PC-3 (cell line): ENCODE results near the gene CHD1. TPM values are rescaled to one million over a fixed set of nuclear protein-coding genes. Genes with fewer than 3 reads are reported as not detected.
A peak's percentile ranks its signal among the peaks of the same experiment; 100 is the strongest.

Experiments
- ATAC-seq: fragments of 200-7000 bp; cut with Tn5 transposase; 2 replicates; pipeline ENCODE4 v1.9.1; 2020; ENCODE audit warnings: mild to moderate bottlenecking, moderate library complexity
- BruUV-seq: library from RNA; stranded (reverse); fragments of 400-500 nt; replicated peaks from 2 replicates; lab custom pipeline; 2021; lab: Mats Ljungman, UMichigan
- CTCF ChIA-PET: fragments of 300-600 bp; sonication (Branson Sonifier 250); formaldehyde crosslinking; loops from one replicate; lab custom pipeline; 2022; ENCODE audit warnings: antibody characterized with exemption; lab: Charles Lee
- POLR2A ChIA-PET: fragments of 300-600 bp; sonication (Branson Sonifier 250); formaldehyde crosslinking; loops from one replicate; lab custom pipeline; 2022; ENCODE audit warnings: antibody characterized with exemption; ENCODE audit not compliant: unreplicated experiment; lab: Charles Lee
- DNase-seq: peaks from one replicate; pipeline ENCODE4 v3.0.0-alpha.2; 2015
- H2AFZ ChIP-seq: fragments of 300-600 bp; sonication (generic); 2 replicates; pipeline ENCODE4 v1.6.0; 2016; ENCODE audit warnings: antibody characterized with exemption, low read length
- H3F3A ChIP-seq: fragments of 300-600 bp; sonication (generic); one replicate; pipeline ENCODE4 v1.6.0; 2017; ENCODE audit warnings: antibody characterized with exemption, low read length, control low read depth, mild to moderate bottlenecking; ENCODE audit not compliant: unreplicated experiment
- H3K27ac ChIP-seq: fragments of 300-600 bp; sonication (generic); 2 replicates; pipeline ENCODE4 v1.5.1; 2016; ENCODE audit warnings: mild to moderate bottlenecking, low read length
- H3K27me3 ChIP-seq: fragments of 300-600 bp; sonication (generic); 2 replicates; pipeline ENCODE4 v1.6.1; 2016; ENCODE audit warnings: low read length, mixed read lengths
- H3K36me3 ChIP-seq: fragments of 300-600 bp; sonication (generic); 2 replicates; pipeline ENCODE4 v1.6.1; 2016; ENCODE audit warnings: low read depth, mixed run types, low read length, mixed read lengths
- H3K4me1 ChIP-seq: fragments of 300-600 bp; sonication (generic); 2 replicates; pipeline ENCODE4 v1.5.1; 2016; ENCODE audit warnings: low read length; ENCODE audit not compliant: insufficient read depth
- H3K4me2 ChIP-seq: fragments of 300-600 bp; sonication (generic); 2 replicates; pipeline ENCODE4 v1.6.0; 2016; ENCODE audit warnings: low read length
- H3K4me3 ChIP-seq: fragments of 300-600 bp; sonication (generic); 2 replicates; pipeline ENCODE4 v1.5.1; 2016; ENCODE audit warnings: mild to moderate bottlenecking, low read length, mixed read lengths
- H3K79me2 ChIP-seq: fragments of 300-600 bp; sonication (generic); 2 replicates; pipeline ENCODE4 v1.6.1; 2017; ENCODE audit warnings: low read length, mixed read lengths
- H3K9ac ChIP-seq: fragments of 300-600 bp; sonication (generic); 2 replicates; pipeline ENCODE4 v1.6.0; 2016; ENCODE audit warnings: mild to moderate bottlenecking, low read length
- H3K9me2 ChIP-seq: fragments of 300-600 bp; sonication (generic); replicated peaks from 2 replicates; pipeline ENCODE4 v1.6.1; 2016; ENCODE audit warnings: mixed run types, low read length, mixed read lengths
- H3K9me3 ChIP-seq: fragments of 300-600 bp; sonication (generic); 2 replicates; pipeline ENCODE4 v1.6.1; 2016; ENCODE audit warnings: low read length, mixed read lengths
- H4K20me1 ChIP-seq: fragments of 300-600 bp; sonication (generic); 2 replicates; pipeline ENCODE4 v1.6.1; 2016; ENCODE audit warnings: low read length, mixed read lengths
- CTCF ChIP-seq: fragments of 300-600 bp; sonication (generic); conservative IDR thresholded peaks from 2 replicates; pipeline ENCODE4 v1.5.1; 2017; ENCODE audit warnings: antibody characterized with exemption, low read depth, mild to moderate bottlenecking, low read length
- EZH2 ChIP-seq: fragments of 300-600 bp; sonication (generic); IDR thresholded peaks from one replicate; pipeline ENCODE4 v1.6.1; 2017; ENCODE audit warnings: antibody characterized with exemption, mild to moderate bottlenecking, low read length; ENCODE audit not compliant: unreplicated experiment
- EZH2phosphoT487 ChIP-seq: fragments of 300-600 bp; sonication (generic); IDR thresholded peaks from 2 replicates; pipeline ENCODE4 v1.6.1; 2018; ENCODE audit warnings: mild to moderate bottlenecking, antibody characterized with exemption, low read length, borderline replicate concordance
- intact Hi-C: fragments of 100-400 bp; cut with micrococcal nuclease; formaldehyde crosslinking; loops from 2 replicates; pipeline ENCODE4 v1.9.0; 2023
- total RNA-seq: library from RNA; depleted of rRNA; stranded (reverse); fragments of >200 nt; gene quantifications from 2 replicates; pipeline ENCODE4 v1.2.3, GENCODE V29; 2014

CHD1 gene
- total RNA-seq, 1 experiment from 2014 or later: 45.9 TPM

- Histone ChIP-seq H3K9me2 (no peaks in the 10 kb centered on the region), H2AFZ (no peak overlapping the region), H3K27ac (no peak overlapping the region), H3K36me3 (no peaks in the 10 kb centered on the region), H3K4me3 (no peak overlapping the region), H4K20me1 (no peaks in the 10 kb centered on the region), H3K9me3 (no peaks in the 10 kb centered on the region), H3F3A (no peaks in the 10 kb centered on the region), H3K9ac (no peak overlapping the region), H3K4me1 (peaks cover 29% of the 10 kb centered on the region), H3K79me2 (no peaks in the 10 kb centered on the region), H3K27me3 (no peaks in the 10 kb centered on the region), H3K4me2 (no peak overlapping the region)
- ATAC-seq: peak; percentile 23
- TF ChIP-seq EZH2: no peak
- TF ChIP-seq EZH2phosphoT487: no peak
- TF ChIP-seq CTCF: no peak
- ChIA-PET CTCF (interaction anchor here (0.6 to 0.7 kb wide), 3 partner anchors 11 to 37 kb away, joined by 3 to 10 read pairs (median 3); no protein-coding TSS in a partner anchor), POLR2A (no interaction called here)
- no TSS peak for BruUV-seq
- intact Hi-C loops: no loop called here
- DNase-seq: peak; percentile 67
Measured at GRCh38 chr5:98977723-98978122, 48.9 kb upstream of the CHD1 start.

GRCh38 chr5:98975682-98976407, 47.0 kb upstream of the CHD1 start:
- no peaks in the 10 kb centered on the region for H3K9me3 ChIP-seq
- no peaks in the 10 kb centered on the region for H3K79me2 ChIP-seq
- ChIA-PET POLR2A (no interaction called here), CTCF (interaction anchor here (0.7 kb wide), 1 partner anchor 27 kb away, joined by 3 read pairs; no protein-coding TSS in a partner anchor)
- no TSS peak for BruUV-seq
- TF ChIP-seq CTCF (no peak), EZH2 (no peak)
- peak overlapping the region; percentile 41; the same call in 1 of the 2 replicates for H3K4me2 ChIP-seq
- no peak overlapping the region for H3K27ac ChIP-seq
- H3F3A ChIP-seq: no peaks in the 10 kb centered on the region
- intact Hi-C loops: loop anchor here (2.0 kb wide), 1 partner anchor 57 kb away; no protein-coding TSS in a partner anchor
- H3K36me3 ChIP-seq: no peaks in the 10 kb centered on the region
- no peaks in the 10 kb centered on the region for H3K27me3 ChIP-seq
- H4K20me1 ChIP-seq: no peaks in the 10 kb centered on the region
- DNase-seq (no peak), ATAC-seq (no peak)
- peaks cover 29% of the 10 kb centered on the region for H3K4me1 ChIP-seq
- H2AFZ ChIP-seq: no peak overlapping the region
- H3K9me2 ChIP-seq: no peaks in the 10 kb centered on the region
- no peak overlapping the region for H3K4me3 ChIP-seq
- H3K9ac ChIP-seq: no peak overlapping the region

- Histone ChIP-seq H3K9ac (no peak overlapping the region), H4K20me1 (no peaks in the 10 kb centered on the region), H2AFZ (no peak overlapping the region), H3K36me3 (no peaks in the 10 kb centered on the region), H3K4me3 (no peak overlapping the region), H3K9me3 (no peaks in the 10 kb centered on the region), H3F3A (no peaks in the 10 kb centered on the region), H3K4me2 (peak overlapping the region; percentile 41), H3K4me1 (peaks cover 29% of the 10 kb centered on the region), H3K27ac (peak overlapping the region; percentile 33; the same call in 1 of the 2 replicates), H3K79me2 (no peaks in the 10 kb centered on the region), H3K9me2 (no peaks in the 10 kb centered on the region), H3K27me3 (no peaks in the 10 kb centered on the region)
- BruUV-seq: no TSS peak
- peak; percentile 76 for DNase-seq
- CTCF ChIA-PET: interaction anchor here (0.7 kb wide), 1 partner anchor 28 kb away, joined by 3 read pairs; no protein-coding TSS in a partner anchor
- POLR2A ChIA-PET: no interaction called here
- no peak for TF ChIP-seq EZH2
- TF ChIP-seq CTCF: no peak
- no peak for TF ChIP-seq EZH2phosphoT487
- intact Hi-C loops: loop anchor here (2.0 kb wide), 1 partner anchor 58 kb away; no protein-coding TSS in a partner anchor
- ATAC-seq: peak; percentile 88
Measured at GRCh38 chr5:98975223-98975622, 46.4 kb upstream of the CHD1 start.
